Glutamatergic neuron (in vitro differentiated cells): ENCODE data around the gene FAM174C. TPM values are rescaled to one million over a fixed set of nuclear protein-coding genes. Genes with fewer than 3 reads are reported as not detected.
"Not testable (repeated sequence)": the region's sequence is repeated elsewhere in the genome, so short reads cannot be mapped to it uniquely, and the experiment has no call there.

Source experiments
- DNase-seq: peaks from one replicate; pipeline ENCODE4 v3.0.0; 2022
- H3K27ac Mint-ChIP-seq: one replicate; pipeline ENCODE4 v1.8.0; 2020; ENCODE audit warnings: mild to moderate bottlenecking, mixed read lengths, inconsistent platforms; ENCODE audit not compliant: unreplicated experiment
- H3K27me3 Mint-ChIP-seq: one replicate; pipeline ENCODE4 v1.8.0; 2020; ENCODE audit warnings: mild to moderate bottlenecking, moderate library complexity, mixed read lengths, inconsistent platforms; ENCODE audit not compliant: unreplicated experiment
- H3K36me3 Mint-ChIP-seq: one replicate; pipeline ENCODE4 v1.8.0; 2020; ENCODE audit warnings: mild to moderate bottlenecking, mixed read lengths, inconsistent platforms; ENCODE audit not compliant: unreplicated experiment
- H3K4me1 Mint-ChIP-seq: one replicate; pipeline ENCODE4 v1.8.0; 2020; ENCODE audit warnings: mild to moderate bottlenecking, low read depth, mixed read lengths, inconsistent platforms; ENCODE audit not compliant: unreplicated experiment
- H3K4me3 Mint-ChIP-seq: one replicate; pipeline ENCODE4 v1.8.0; 2020; ENCODE audit warnings: mild to moderate bottlenecking, mixed read lengths, inconsistent platforms; ENCODE audit not compliant: unreplicated experiment
- H3K9me3 Mint-ChIP-seq: one replicate; pipeline ENCODE4 v1.8.0; 2020; ENCODE audit warnings: mild to moderate bottlenecking, moderate library complexity, mixed read lengths, inconsistent platforms; ENCODE audit not compliant: unreplicated experiment
- total RNA-seq: library from RNA; stranded (reverse); fragmentation: NEBNext Ultra II Directional; extraction: Animal tissue kit (Norgen Biotek cat#: 25700); gene quantifications from one replicate; pipeline ENCODE4 v1.2.1, GENCODE V29; 2021; ENCODE audit not compliant: unreplicated experiment
- TF ChIP-seq, protein P1 (sequence below): fragments of 200-600 bp; sonication (generic); IDR thresholded peaks from one replicate; pipeline ENCODE4 v1.5.0; 2021; ENCODE audit not compliant: partially characterized antibody, unreplicated experiment

The FAM174C gene
- total RNA-seq, 1 donor from 2014 or later: 17.3 TPM

DNA sequence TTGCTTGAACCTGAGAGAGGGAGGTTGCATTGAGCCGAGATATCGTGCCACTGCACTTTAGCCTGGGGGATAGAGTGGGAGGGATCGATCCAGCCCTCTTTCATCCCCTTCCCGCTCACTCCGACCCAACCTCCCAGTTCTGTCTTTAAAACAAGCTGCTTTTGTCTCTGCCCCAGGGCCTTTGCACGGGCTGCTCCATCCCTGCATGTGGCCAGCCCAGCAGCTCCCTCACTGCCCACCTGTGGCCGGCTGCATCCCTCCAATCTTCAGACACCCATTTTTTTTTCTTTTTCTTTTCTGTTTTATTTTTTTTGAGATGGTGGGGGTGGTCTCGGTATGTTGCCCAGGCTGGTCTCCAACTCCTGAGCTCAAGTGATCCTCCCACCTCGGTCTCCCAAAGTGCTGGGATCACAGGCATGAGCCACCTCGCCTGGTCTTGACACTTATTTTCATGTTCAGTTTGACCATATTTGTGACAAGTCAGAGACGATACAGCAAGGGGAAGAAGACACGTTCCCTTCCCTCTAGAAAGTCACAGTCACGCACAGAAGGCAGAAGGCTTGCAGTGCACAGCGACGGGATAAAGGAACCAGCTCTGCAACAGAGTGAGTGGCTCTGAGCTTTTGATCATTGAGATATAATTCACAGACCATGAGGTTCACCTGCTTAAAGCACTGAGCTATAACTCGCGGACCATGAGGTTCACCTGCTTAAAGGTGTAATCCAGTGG, 42.1 kb downstream of the FAM174C start:
- Mint-ChIP-seq H3K36me3 (no peaks in the 10 kb centered on the region), H3K27ac (peak overlapping the region; percentile 6), H3K9me3 (peaks cover 4% of the 10 kb centered on the region), H3K4me1 (peaks cover 6% of the 10 kb centered on the region), H3K27me3 (peaks cover 4% of the 10 kb centered on the region), H3K4me3 (no peak overlapping the region)
- no peak for DNase-seq
- TF ChIP-seq, protein P1, sequence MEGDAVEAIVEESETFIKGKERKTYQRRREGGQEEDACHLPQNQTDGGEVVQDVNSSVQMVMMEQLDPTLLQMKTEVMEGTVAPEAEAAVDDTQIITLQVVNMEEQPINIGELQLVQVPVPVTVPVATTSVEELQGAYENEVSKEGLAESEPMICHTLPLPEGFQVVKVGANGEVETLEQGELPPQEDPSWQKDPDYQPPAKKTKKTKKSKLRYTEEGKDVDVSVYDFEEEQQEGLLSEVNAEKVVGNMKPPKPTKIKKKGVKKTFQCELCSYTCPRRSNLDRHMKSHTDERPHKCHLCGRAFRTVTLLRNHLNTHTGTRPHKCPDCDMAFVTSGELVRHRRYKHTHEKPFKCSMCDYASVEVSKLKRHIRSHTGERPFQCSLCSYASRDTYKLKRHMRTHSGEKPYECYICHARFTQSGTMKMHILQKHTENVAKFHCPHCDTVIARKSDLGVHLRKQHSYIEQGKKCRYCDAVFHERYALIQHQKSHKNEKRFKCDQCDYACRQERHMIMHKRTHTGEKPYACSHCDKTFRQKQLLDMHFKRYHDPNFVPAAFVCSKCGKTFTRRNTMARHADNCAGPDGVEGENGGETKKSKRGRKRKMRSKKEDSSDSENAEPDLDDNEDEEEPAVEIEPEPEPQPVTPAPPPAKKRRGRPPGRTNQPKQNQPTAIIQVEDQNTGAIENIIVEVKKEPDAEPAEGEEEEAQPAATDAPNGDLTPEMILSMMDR: no peak

DNA sequence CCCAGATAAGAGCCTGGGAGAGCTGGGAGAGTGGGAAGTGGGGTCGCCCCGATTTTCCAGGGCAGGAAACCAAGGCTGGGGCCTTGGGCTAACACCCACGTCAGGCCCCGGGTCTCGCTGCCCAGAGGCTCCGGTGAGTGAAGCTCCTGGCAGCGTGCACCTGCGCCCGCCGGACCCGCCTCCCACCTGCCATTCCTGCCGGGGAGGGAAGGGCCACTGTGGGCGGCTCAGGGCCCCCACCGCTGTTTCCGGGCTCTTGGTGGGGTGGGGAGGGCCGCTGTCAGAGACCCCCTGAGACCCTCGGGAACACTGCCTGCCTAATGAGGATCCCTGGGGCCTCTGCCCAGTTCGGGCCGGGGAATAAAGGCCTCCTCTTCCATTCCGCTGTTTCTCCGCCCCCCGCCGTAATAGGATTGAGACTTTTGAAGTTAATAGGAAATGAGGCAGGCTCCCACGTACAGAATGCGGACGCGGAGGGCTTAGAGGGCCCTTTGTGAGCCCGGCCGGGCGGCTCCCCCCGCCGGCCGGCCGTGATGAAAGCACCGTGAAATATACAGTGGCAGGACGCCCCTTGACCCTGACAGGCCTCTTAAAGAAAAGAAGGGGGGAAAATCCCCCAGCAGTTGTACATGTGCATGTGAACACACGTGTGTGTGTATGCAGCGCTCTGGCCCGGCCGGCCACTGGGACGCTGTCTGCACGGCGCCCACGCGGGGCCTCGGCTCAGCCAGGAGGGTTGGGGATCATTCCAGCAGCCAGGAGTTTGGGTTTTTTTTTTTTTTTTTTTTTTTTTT, 43.5 kb downstream of the FAM174C start:
- Mint-ChIP-seq H3K4me1 (peaks cover 8% of the 10 kb centered on the region), H3K9me3 (peaks cover 8% of the 10 kb centered on the region), H3K4me3 (no peak overlapping the region), H3K27me3 (peaks cover 8% of the 10 kb centered on the region), H3K36me3 (no peaks in the 10 kb centered on the region), H3K27ac (no peak overlapping the region)
- no peak for DNase-seq
- TF ChIP-seq, protein P1: no peak

GRCh38 chr19:1320282-1320650, 44.9 kb downstream of the FAM174C start:
- H3K9me3 Mint-ChIP-seq, H3K4me3 Mint-ChIP-seq, DNase-seq, H3K27ac Mint-ChIP-seq, H3K36me3 Mint-ChIP-seq: not testable (repeated sequence)
- peaks cover 10% of the 10 kb centered on the region for H3K27me3 Mint-ChIP-seq
- peaks cover 13% of the 10 kb centered on the region for H3K4me1 Mint-ChIP-seq

GRCh38 chr19:1321539-1321938, 46.2 kb downstream of the FAM174C start:
- H3K4me1 Mint-ChIP-seq: peaks cover 14% of the 10 kb centered on the region
- no peak overlapping the region for H3K27ac Mint-ChIP-seq
- H3K4me3 Mint-ChIP-seq: no peak overlapping the region
- DNase-seq: no peak
- peaks cover 10% of the 10 kb centered on the region for H3K9me3 Mint-ChIP-seq
- H3K36me3 Mint-ChIP-seq: no peaks in the 10 kb centered on the region
- TF ChIP-seq, protein P1: no peak
- peaks cover 10% of the 10 kb centered on the region for H3K27me3 Mint-ChIP-seq

DNA sequence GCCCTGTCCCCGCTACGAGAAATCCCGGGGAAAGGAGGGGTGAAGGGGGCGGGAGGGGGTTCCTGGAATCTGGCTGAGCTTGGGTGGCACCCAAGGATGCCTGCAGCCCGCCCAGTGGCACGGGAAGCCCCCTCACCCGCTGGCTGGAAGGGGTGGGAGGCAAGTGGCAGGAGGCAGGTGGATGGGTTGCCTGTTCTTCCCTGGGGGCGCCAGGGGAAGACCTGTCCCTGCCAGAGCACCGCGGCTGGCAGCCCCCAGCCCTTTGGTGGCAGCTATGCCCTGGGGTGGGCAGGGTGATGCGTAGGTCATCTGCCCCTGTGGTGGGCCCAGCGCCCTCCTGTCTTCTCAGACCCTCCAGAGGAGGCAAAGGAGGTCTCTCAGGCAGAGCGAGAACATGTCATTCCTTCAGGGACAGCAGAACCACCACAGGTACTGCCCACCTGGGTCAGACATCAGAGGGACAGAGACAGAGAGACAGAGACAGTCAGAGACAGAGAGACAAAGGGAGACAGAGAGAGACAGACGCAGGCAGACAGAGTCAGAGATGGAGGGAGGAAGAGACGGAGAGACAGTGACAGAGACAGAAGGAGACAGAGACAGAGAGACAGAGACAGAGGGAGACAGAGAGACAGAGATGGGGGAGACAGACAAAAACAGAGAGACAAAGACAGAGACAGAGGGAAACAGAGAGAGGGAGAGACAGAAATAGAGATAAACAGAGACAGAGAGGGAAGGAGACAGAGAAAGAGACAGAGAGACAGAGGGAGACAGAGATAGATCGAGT, 47.1 kb downstream of the FAM174C start:
- H3K27me3 Mint-ChIP-seq: peaks cover 8% of the 10 kb centered on the region

More for the DNA sequence above, 47.1 kb downstream of the FAM174C start:
- Mint-ChIP-seq H3K27ac (peak overlapping the region; percentile 45), H3K4me1 (peaks cover 16% of the 10 kb centered on the region), H3K36me3 (no peaks in the 10 kb centered on the region), H3K9me3 (peaks cover 10% of the 10 kb centered on the region), H3K4me3 (peak overlapping the region; percentile 78)
- DNase-seq: no peak
- TF ChIP-seq, protein P1: no peak
